ENCODE measurements around the gene PACS1.
"Not testable (repeated sequence)": the region's sequence is repeated elsewhere in the genome, so short reads cannot be mapped to it uniquely, and the experiment has no call there.

Gene PACS1

DNA sequence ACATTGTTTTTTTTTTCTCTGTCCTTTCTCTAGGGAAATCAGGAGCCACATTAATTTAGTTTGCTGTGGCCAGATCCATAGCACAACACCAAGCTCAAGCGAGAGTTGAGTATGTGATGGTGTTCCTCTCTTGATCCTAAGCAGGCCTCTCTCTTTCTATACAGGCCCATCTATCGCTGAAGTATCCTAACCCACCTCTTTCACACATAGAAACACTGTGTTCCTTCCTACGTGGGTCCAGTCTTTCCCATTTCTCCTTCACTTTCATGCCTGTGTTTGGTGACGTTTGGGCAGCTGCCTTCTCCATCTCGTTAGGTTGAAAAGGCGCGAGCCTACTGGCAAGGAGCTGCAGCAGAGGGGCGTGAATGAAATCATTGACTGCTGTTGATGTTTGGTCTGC is 2.4 kb downstream of the PACS1 start:
- TF ChIP-seq, protein P1, sequence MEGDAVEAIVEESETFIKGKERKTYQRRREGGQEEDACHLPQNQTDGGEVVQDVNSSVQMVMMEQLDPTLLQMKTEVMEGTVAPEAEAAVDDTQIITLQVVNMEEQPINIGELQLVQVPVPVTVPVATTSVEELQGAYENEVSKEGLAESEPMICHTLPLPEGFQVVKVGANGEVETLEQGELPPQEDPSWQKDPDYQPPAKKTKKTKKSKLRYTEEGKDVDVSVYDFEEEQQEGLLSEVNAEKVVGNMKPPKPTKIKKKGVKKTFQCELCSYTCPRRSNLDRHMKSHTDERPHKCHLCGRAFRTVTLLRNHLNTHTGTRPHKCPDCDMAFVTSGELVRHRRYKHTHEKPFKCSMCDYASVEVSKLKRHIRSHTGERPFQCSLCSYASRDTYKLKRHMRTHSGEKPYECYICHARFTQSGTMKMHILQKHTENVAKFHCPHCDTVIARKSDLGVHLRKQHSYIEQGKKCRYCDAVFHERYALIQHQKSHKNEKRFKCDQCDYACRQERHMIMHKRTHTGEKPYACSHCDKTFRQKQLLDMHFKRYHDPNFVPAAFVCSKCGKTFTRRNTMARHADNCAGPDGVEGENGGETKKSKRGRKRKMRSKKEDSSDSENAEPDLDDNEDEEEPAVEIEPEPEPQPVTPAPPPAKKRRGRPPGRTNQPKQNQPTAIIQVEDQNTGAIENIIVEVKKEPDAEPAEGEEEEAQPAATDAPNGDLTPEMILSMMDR (IDR thresholded peaks at IDR 0.05; ENCODE audit: low read depth, low read length, missing control alignments): no peak
- in situ Hi-C loops (cut with HindIII; ENCODE audit: low sequenced_read_pairs): no loop called here
- no peak overlapping the region for H3K4me3 ChIP-seq (ENCODE audit: low read depth, low read length)
- DNase-seq (ENCODE audit: low read depth): no peak

DNA sequence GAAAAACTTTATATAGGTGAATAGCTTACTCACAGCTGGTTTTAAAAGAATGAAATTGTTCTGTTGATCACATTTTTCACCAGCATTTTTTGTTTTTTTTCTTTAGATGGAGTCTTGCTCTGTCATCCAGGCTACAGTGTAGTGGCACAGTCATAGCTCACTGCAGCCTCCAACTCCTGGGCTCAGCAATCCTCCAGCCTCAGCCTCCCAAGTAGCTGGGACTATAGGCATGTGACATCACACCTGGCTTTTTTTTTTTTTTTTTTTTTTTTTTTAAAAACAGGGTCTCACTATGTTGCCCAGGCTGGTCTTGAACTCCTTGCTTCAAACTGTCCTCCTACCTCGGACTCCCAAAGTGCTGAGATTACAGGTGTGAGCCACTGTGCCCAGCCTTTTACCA is 3.6 kb downstream of the PACS1 start:
- no peak overlapping the region for H3K4me3 ChIP-seq (ENCODE audit: low read depth, low read length)
- no peak for DNase-seq (ENCODE audit: low read depth)
- TF ChIP-seq, protein P1 (IDR thresholded peaks at IDR 0.05; ENCODE audit: low read depth, low read length, missing control alignments): no peak
- in situ Hi-C loops (cut with HindIII; ENCODE audit: low sequenced_read_pairs): no loop called here

DNA sequence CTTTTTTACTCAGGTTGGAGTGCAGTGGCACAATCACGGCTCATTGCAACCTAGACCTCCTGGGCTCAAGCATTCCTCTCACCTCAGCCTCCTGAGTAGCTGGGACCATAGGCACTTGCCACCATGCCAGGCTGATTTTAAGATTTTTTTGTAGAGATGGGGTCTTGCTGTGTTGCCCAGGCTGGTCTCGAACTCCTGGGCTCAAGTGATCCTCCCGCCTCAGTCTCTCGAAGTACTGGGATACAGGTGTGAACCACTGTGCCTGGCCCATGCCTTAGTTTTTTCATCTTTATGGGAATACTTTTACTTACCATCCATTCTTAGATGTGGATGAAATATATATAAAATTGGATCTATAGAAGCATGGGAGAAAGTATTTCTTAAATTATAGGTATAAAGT is 5.2 kb downstream of the PACS1 start:
- no peak overlapping the region for H3K4me3 ChIP-seq (ENCODE audit: low read depth, low read length)
- TF ChIP-seq, protein P1 (IDR thresholded peaks at IDR 0.05; ENCODE audit: low read depth, low read length, missing control alignments): no peak
- in situ Hi-C loops (cut with HindIII; ENCODE audit: low sequenced_read_pairs): no loop called here
- DNase-seq (ENCODE audit: low read depth): no peak

DNA sequence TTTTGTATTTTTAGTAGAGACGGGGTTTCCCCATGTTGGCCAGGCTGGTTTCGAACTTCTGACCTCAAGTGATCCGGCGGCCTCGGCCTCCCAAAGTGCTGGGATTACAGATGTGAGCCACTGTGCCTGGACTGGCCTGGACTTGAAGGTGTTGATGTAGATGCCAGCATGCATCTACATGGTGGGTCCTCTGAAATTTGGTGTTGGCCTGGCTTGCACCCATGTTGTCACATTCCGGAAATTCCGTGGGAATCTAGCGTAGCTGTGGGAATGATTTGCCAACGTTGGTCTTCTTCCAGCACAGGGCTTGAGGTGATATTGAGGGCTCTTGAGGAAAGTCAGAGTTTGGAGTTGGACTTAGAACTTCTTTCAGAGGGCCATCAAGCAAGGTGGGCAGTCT is 6.5 kb downstream of the PACS1 start:
- TF ChIP-seq, protein P1 (IDR thresholded peaks at IDR 0.05; ENCODE audit: low read depth, low read length, missing control alignments): no peak
- in situ Hi-C loops (cut with HindIII; ENCODE audit: low sequenced_read_pairs): no loop called here
- DNase-seq (ENCODE audit: low read depth): no peak
- H3K4me3 ChIP-seq (ENCODE audit: low read depth, low read length): no peak overlapping the region

DNA sequence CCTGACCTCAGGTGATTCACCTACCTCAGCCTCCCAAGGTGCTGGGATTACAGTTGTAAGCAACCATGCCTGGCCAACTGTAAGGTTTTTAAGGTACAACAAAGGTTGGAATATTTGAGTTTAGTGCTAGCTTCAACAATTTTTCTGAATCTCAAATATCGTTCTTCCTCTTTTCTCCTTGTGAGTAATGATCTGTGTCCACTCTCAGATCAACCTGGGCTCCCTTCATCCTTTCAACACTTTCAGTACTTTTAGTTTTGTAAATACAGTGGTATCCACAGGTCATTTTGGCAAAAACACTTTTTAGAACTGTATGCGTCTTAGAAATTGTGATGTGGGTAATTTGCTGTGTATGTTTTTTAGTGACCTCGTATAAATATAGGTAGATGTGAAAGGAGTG is 7.9 kb downstream of the PACS1 start:
- DNase-seq (ENCODE audit: low read depth): no peak
- in situ Hi-C loops (cut with HindIII; ENCODE audit: low sequenced_read_pairs): no loop called here
- TF ChIP-seq, protein P1 (IDR thresholded peaks at IDR 0.05; ENCODE audit: low read depth, low read length, missing control alignments): no peak
- no peak overlapping the region for H3K4me3 ChIP-seq (ENCODE audit: low read depth, low read length)

DNA sequence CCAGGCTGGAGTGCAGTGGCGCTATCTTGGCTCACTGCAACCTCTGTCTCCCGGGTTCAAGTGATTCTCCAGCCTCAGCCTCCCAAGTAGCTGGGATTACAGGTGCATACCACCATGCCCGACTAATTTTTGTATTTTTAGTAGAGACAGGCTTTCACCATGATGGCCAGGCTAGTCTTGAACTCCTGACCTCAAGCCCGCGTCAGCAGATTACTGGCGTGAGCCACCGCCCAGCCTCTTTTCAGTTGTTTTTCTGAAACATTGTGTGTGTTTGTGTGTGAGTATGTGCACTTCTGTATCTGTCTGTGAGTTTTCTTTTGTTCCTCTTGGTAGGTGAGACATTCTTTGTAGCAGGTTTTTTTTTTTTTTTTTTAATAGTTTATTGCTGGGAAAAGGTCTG is 8.9 kb downstream of the PACS1 start:
- DNase-seq (ENCODE audit: low read depth); in situ Hi-C loops (cut with HindIII; ENCODE audit: low sequenced_read_pairs): not testable (repeated sequence)

DNA sequence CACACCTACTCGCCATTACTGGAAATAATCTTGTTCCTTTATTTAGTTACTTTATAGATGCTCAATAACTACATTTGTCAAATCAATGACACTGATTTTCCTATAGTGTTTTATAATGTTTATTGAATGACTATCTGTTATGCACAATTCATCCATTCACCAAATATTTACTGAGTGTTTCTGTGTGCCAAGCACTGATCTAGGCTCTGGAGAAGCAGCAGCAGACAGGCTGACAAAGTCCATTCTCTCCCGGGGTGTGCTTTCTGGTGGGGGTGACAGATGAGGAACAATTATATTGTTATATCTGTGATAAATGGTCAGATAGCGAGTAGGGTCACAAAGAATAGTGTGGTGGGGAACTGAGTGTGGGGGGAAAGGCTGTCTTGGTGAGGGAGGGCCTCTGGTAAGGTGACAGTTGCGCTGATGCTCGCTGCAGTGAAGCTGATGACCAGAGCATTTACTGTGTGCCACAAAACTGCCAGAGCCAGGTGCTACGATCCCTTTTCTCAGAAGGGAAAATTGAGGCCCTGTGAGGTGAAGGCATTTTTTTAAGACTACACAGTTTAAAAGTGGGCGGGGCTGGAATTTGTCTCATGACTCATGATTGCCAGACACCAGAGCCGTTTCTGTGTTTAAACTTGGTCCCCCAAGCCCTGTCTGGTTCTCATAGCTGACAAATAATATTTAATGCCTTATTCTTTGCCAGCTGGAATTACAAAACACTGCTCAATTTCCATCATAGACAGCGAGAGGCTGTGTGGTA is 10.2 kb downstream of the PACS1 start:
- no peak overlapping the region for H3K4me3 ChIP-seq (ENCODE audit: low read depth, low read length)
- TF ChIP-seq, protein P1 (IDR thresholded peaks at IDR 0.05; ENCODE audit: low read depth, low read length, missing control alignments): no peak
- in situ Hi-C loops (cut with HindIII; ENCODE audit: low sequenced_read_pairs): loop anchor here (5.0 kb wide), 1 partner anchor 37 kb away; no protein-coding TSS in a partner anchor
- no peak for DNase-seq (ENCODE audit: low read depth)

More for the DNA sequence above, 8.9 kb downstream of the PACS1 start:
- H3K4me3 ChIP-seq (ENCODE audit: low read depth, low read length): not testable (repeated sequence)
